SK-N-SH (cell line): Measurements from ENCODE around the gene CACNA2D4. TPM values are rescaled to one million over a fixed set of nuclear protein-coding genes. Genes with fewer than 3 reads are reported as not detected.

ENCODE experiments used
- CTCF ChIA-PET: fragments of 300-600, 350-600 bp; formaldehyde crosslinking; extraction: SDS; loops from one replicate; lab custom pipeline; 2021; lab: Yijun Ruan, JAX
- POLR2A ChIA-PET: fragments of 350-600 bp; sonication (Branson Sonifier 250); formaldehyde crosslinking; extraction: SDS; loops from one replicate; lab custom pipeline; 2020; ENCODE audit warnings: antibody characterized with exemption, inconsistent platforms; lab: Yijun Ruan, JAX
- DNase-seq: peaks from one replicate; pipeline ENCODE4 v3.0.0; 2012
- H2AFZ ChIP-seq: fragments of 200-600 bp; sonication (generic); 2 replicates; pipeline ENCODE4 v1.8.1; 2016; ENCODE audit warnings: antibody characterized with exemption, mild to moderate bottlenecking, low read depth
- H3F3A ChIP-seq: fragments of 200-600 bp; sonication (generic); replicated peaks from 2 replicates; pipeline ENCODE3; 2016; ENCODE audit warnings: antibody characterized with exemption, mild to moderate bottlenecking; ENCODE audit not compliant: insufficient read depth
- H3K27ac ChIP-seq, 2 experiments: fragments of 200-500 bp in 1 of 2; fragments of 200-600 bp in 1 of 2; sonication (Bioruptor generic) in 1 of 2; sonication (generic), shearing (Covaris generic) in 1 of 2; 2 replicates each; pipeline versions ENCODE4 v1.5.1 to v1.6.1; 2014 to 2016; ENCODE audit warnings: low read depth in 2 of 2, inconsistent platforms in 1 of 2, low read length in 1 of 2, mild to moderate bottlenecking in 1 of 2, mixed read lengths in 1 of 2
- H3K27me3 ChIP-seq: fragments of 200-600 bp; sonication (generic), shearing (Covaris generic); 2 replicates; pipeline ENCODE4 v1.6.1; 2016; ENCODE audit warnings: mixed run types; ENCODE audit not compliant: insufficient read depth
- H3K36me3 ChIP-seq, 2 experiments: fragments of 200-500 bp in 1 of 2; fragments of 200-600 bp in 1 of 2; sonication (Bioruptor generic) in 1 of 2; sonication (generic) in 1 of 2; replicated peaks in 1 of 2; 2 replicates each; pipeline versions ENCODE3 to v1.5.1; 2014 to 2016; ENCODE audit warnings: low read length in 1 of 2, mild to moderate bottlenecking in 1 of 2; ENCODE audit not compliant: insufficient read depth in 2 of 2, control insufficient read depth in 1 of 2
- H3K4me1 ChIP-seq, 2 experiments: fragments of 200-500 bp in 1 of 2; fragments of 200-600 bp in 1 of 2; sonication (Bioruptor generic) in 1 of 2; sonication (generic), shearing (Covaris generic) in 1 of 2; 2 replicates each; pipeline versions ENCODE4 v1.5.1 to v1.6.1; 2014 to 2016; ENCODE audit warnings: low read depth in 1 of 2, low read length in 1 of 2, mixed run types in 1 of 2; ENCODE audit not compliant: insufficient read depth in 2 of 2, control insufficient read depth in 1 of 2
- H3K4me2 ChIP-seq: fragments of 200-600 bp; sonication (generic), shearing (Covaris generic); 2 replicates; pipeline ENCODE4 v1.6.1; 2017; ENCODE audit warnings: mixed run types
- H3K4me3 ChIP-seq, 2 experiments: fragments of 200-500 bp in 1 of 2; fragments of 200-600 bp in 1 of 2; sonication (Bioruptor generic) in 1 of 2; sonication (generic), shearing (Covaris generic) in 1 of 2; 2 replicates each; pipeline versions ENCODE4 v1.5.1 to v1.8.1; 2014 to 2016; ENCODE audit warnings: low read depth in 2 of 2, inconsistent platforms in 1 of 2, low read length in 1 of 2, mild to moderate bottlenecking in 1 of 2, mixed read lengths in 1 of 2, moderate library complexity in 1 of 2
- H3K79me2 ChIP-seq: fragments of 200-600 bp; sonication (generic); 2 replicates; pipeline ENCODE4 v1.8.1; 2017; ENCODE audit warnings: mild to moderate bottlenecking; ENCODE audit not compliant: insufficient read depth
- H3K9ac ChIP-seq: fragments of 200-600 bp; sonication (generic); 2 replicates; pipeline ENCODE4 v1.6.1; 2017; ENCODE audit warnings: mixed run types
- H3K9me2 ChIP-seq: fragments of 200-600 bp; sonication (generic); 2 replicates; pipeline ENCODE4 v1.6.1; 2017; ENCODE audit warnings: mixed run types
- H3K9me3 ChIP-seq: fragments of 200-600 bp; sonication (generic); 2 replicates; pipeline ENCODE4 v1.6.1; 2017; ENCODE audit warnings: mixed run types, mild to moderate bottlenecking, moderate library complexity
- H4K20me1 ChIP-seq: fragments of 200-600 bp; sonication (generic); 2 replicates; pipeline ENCODE4 v1.6.1; 2017; ENCODE audit warnings: mild to moderate bottlenecking, mixed run types; ENCODE audit not compliant: insufficient read depth
- CHD2 ChIP-seq: fragments of 150-350 bp; IDR thresholded peaks from 2 replicates; pipeline ENCODE4 v1.6.1; 2018; ENCODE audit warnings: low read length; ENCODE audit not compliant: partially characterized antibody
- IRF3 ChIP-seq: fragments of 150-350 bp; IDR thresholded peaks from 2 replicates; pipeline ENCODE4 v1.6.1; 2016; ENCODE audit warnings: mild to moderate bottlenecking, low read depth, low read length
- NFIC ChIP-seq: IDR thresholded peaks from 2 replicates; pipeline ENCODE4 v1.4.0; 2012; ENCODE audit warnings: borderline replicate concordance
- NRF1 ChIP-seq: IDR thresholded peaks from 2 replicates; pipeline ENCODE4 v1.6.1; 2012; ENCODE audit warnings: low read depth, mild to moderate bottlenecking, low read length
- POLR2AphosphoS5 ChIP-seq: IDR thresholded peaks from 2 replicates; pipeline ENCODE4 v1.6.1; 2012; ENCODE audit warnings: low read depth, low read length
- RAD21 ChIP-seq: IDR thresholded peaks from 2 replicates; pipeline ENCODE4 v1.6.1; 2012; ENCODE audit warnings: mild to moderate bottlenecking, low read length
- RFX5 ChIP-seq: IDR thresholded peaks from 2 replicates; pipeline ENCODE4 v1.6.1; 2012; ENCODE audit warnings: mild to moderate bottlenecking, improper control_type of control experiment, low read length
- SIN3A ChIP-seq: IDR thresholded peaks from 2 replicates; pipeline ENCODE4 v1.6.1; 2012; ENCODE audit warnings: low read depth, mild to moderate bottlenecking, low read length, moderate library complexity, borderline replicate concordance
- SMC3 ChIP-seq: IDR thresholded peaks from 2 replicates; pipeline ENCODE4 v1.6.1; 2012; ENCODE audit warnings: low read depth, low read length, improper control_type of control experiment
- TAF1 ChIP-seq: IDR thresholded peaks from 2 replicates; pipeline ENCODE4 v1.6.1; 2012; ENCODE audit warnings: low read depth, mild to moderate bottlenecking, low read length, moderate library complexity, borderline replicate concordance
- USF2 ChIP-seq: fragments of 150-350 bp; IDR thresholded peaks from 2 replicates; pipeline ENCODE4 v1.6.1; 2017; ENCODE audit warnings: antibody characterized with exemption, low read length, low read depth, borderline replicate concordance
- YY1 ChIP-seq: IDR thresholded peaks from 2 replicates; pipeline ENCODE4 v1.4.0; 2012; ENCODE audit warnings: low read depth, mild to moderate bottlenecking
- WGBS: methylation state at CpG from one replicate; pipeline ENCODE4 v1.1.6; 2017; ENCODE audit warnings: low lambda C conversion rate; 5-methylcytosine and 5-hydroxymethylcytosine counted together
- polyA plus RNA-seq, 3 experiments: library from polyadenylated mRNA; depleted of rRNA; stranded (reverse); fragments of >200 nt; gene quantifications; 2 replicates each; pipeline ENCODE4 v1.2.3, GENCODE V29; 2012

Gene CACNA2D4
- polyA plus RNA-seq, 1 of the 3 experiments (the other 2 are of a cell fraction) = 0.02 TPM

- TF ChIP-seq CHD2 = no peak
Observed at GRCh38 chr12:1879633-1880032, 38.8 kb downstream of the CACNA2D4 start (continued).

- ChIA-PET POLR2A (no interaction called here), CTCF (no interaction called here)
- Histone ChIP-seq H4K20me1 (no peaks in the 10 kb centered on the region), H3F3A (no peaks in the 10 kb centered on the region), H3K9ac (no peak overlapping the region), H3K36me3 (no peaks in the 10 kb centered on the region), H2AFZ (no peak overlapping the region), H3K9me2 (no peaks in the 10 kb centered on the region), H3K4me1 (peaks cover 0 to 1% of the 10 kb centered on the region in 2 experiments; a peak in 1 of 4 replicates), H3K9me3 (no peaks in the 10 kb centered on the region), H3K27ac (no peak overlapping the region), H3K27me3 (peaks cover 25% of the 10 kb centered on the region; the same call in 1 of the 2 replicates), H3K79me2 (no peaks in the 10 kb centered on the region), H3K4me3 (no peak overlapping the region), H3K4me2 (no peak overlapping the region)
- WGBS = 13% methylated on average over 2 of the region's 5 CpGs
- DNase-seq = peak; percentile 12
- TF ChIP-seq SIN3A = no peak
- TF ChIP-seq, all 33 proteins: peak for 0
Observed at GRCh38 chr12:1878695-1879094, 39.8 kb downstream of the CACNA2D4 start.

GRCh38 chr12:1878214-1878613, 40.2 kb downstream of the CACNA2D4 start:
- TF ChIP-seq USF2 (no peak), NRF1 (no peak), IRF3 (no peak), SMC3 (no peak), RFX5 (no peak), TAF1 (no peak), RAD21 (no peak), POLR2AphosphoS5 (no peak), NFIC (no peak), YY1 (no peak)
- H3K4me1 ChIP-seq = peaks cover 0 to 4% of the 10 kb centered on the region in 2 experiments; a peak in 1 of 4 replicates
- 63% methylated on average over 10 of the region's 10 CpGs for WGBS
- no peaks in the 10 kb centered on the region for H3K9me2 ChIP-seq
- peak; percentile 2 for DNase-seq
- POLR2A ChIA-PET = no interaction called here
- H4K20me1 ChIP-seq = no peaks in the 10 kb centered on the region
- peaks cover 28% of the 10 kb centered on the region; the same call in 1 of the 2 replicates for H3K27me3 ChIP-seq
- H3K4me3 ChIP-seq = no peak overlapping the region
- no peak overlapping the region for H3K4me2 ChIP-seq
- no peak overlapping the region for H3K9ac ChIP-seq
- H3K9me3 ChIP-seq = no peaks in the 10 kb centered on the region
- no peaks in the 10 kb centered on the region for H3F3A ChIP-seq
- no peaks in the 10 kb centered on the region for H3K79me2 ChIP-seq
- H3K27ac ChIP-seq = no peak overlapping the region
- CTCF ChIA-PET = no interaction called here
- no peaks in the 10 kb centered on the region for H3K36me3 ChIP-seq
- no peak overlapping the region for H2AFZ ChIP-seq
